Tibial nerve (tissue), 4 donors: Measurements from ENCODE around the gene SLC34A1. TPM values are rescaled to one million over a fixed set of nuclear protein-coding genes. Genes with fewer than 3 reads are reported as not detected.

Experiments used
- DNase-seq, 2 donors: peaks; one replicate each; pipeline ENCODE4 v3.0.0-alpha.2; 2019; ENCODE audit warnings: low spot score in 2 of 2
- H3K27ac ChIP-seq, 4 donors: fragments of 200-600 bp; sonication (generic) in 3 of 4; one replicate each; pipeline ENCODE4 v1.5.1; 2017 to 2019; ENCODE audit warnings: mild to moderate bottlenecking in 1 of 4
- H3K27me3 ChIP-seq, 2 donors: fragments of 200-600 bp; sonication (generic) in 1 of 2; one replicate each; pipeline versions ENCODE4 v1.5.1 to v1.6.0; 2017 to 2019
- H3K36me3 ChIP-seq, 3 donors: fragments of 200-600 bp; sonication (generic); one replicate each; pipeline ENCODE4 v1.5.1; 2018 to 2019
- H3K4me1 ChIP-seq, 4 donors: fragments of 200-600 bp; sonication (generic) in 3 of 4; one replicate each; pipeline ENCODE4 v1.5.1; 2017 to 2019
- H3K4me3 ChIP-seq, 4 donors: fragments of 200-600 bp; sonication (generic) in 3 of 4; one replicate each; pipeline ENCODE4 v1.5.1; 2017 to 2019; ENCODE audit warnings: mild to moderate bottlenecking in 1 of 4, moderate library complexity in 1 of 4
- H3K9me3 ChIP-seq, 4 donors: fragments of 200-600 bp; sonication (generic) in 3 of 4; one replicate each; pipeline ENCODE4 v1.5.1; 2017 to 2019
- EP300 ChIP-seq, 2 donors: sonication (generic); formaldehyde crosslinking; IDR thresholded peaks; one replicate each; pipeline ENCODE4 v1.6.1; 2017; ENCODE audit warnings: antibody characterized with exemption in 2 of 2, mild to moderate bottlenecking in 1 of 2
- POLR2A ChIP-seq, 2 donors: fragments of 450-650 bp; IDR thresholded peaks; one replicate each; pipeline ENCODE4 v1.6.1; 2017; ENCODE audit warnings: antibody characterized with exemption in 2 of 2, mild to moderate bottlenecking in 2 of 2, moderate library complexity in 2 of 2
- WGBS, 2 donors: methylation state at CpG; one replicate each; pipeline ENCODE4 v1.1.5; 2018; 5-methylcytosine and 5-hydroxymethylcytosine counted together
- total RNA-seq, 4 donors: library from RNA; depleted of rRNA; stranded (reverse); fragments of >200 nt; gene quantifications; one replicate each; pipeline ENCODE4 v1.1.0, GENCODE V29; 2016
- TF ChIP-seq, protein P1 (sequence below), 5 experiments: fragments of 200-600 bp in 3 of 5; fragments of 450-650 bp in 2 of 5; sonication (generic) in 3 of 5; IDR thresholded peaks; one replicate each; pipeline ENCODE4 v1.5.1; 2016 to 2019; ENCODE audit warnings: antibody characterized with exemption in 5 of 5, mild to moderate bottlenecking in 3 of 5, moderate library complexity in 2 of 5

The SLC34A1 gene
- total RNA-seq, 4 donors from 2014 or later = not detected

DNA sequence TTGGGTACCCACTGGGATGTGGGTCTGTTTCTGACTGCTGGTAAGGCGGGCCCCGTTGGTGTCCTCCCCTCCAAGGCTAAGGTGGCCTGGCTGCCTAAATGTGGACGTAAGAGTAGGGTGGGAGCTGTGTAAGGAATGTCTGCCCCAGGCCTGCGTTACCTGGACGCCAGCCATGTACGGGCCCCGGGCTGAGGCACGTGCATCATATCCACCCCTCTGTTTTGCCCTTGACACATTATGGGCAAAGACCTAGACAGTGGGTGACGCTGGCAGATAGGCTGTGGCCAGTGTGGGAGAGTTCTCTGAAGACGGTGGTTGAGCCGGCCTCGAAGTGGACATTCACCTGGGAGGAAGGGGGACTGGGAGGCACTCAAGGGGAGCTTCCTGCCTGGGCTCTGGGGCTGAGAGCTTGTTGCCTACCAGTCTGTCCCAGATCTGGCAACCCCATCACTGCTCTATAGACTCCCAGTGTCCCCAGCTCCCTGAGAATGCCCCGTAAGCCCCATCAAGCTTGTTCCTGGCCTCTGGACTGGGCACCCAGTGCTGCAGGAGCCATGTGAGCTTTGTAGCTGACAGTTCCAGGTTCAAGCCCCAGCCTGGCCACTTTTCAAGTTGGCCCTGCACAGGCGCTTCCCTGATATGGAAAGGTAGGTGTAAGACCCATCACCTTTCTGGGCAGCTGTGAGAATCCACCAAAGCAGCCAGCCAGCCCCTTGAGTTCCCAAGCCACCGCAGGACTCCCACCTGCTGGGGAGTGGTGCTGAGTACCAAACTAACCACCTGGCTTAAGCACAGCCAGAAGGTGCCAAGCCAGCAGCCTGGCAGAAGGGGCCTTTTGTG is 59.1 kb downstream of the SLC34A1 start:
- H3K4me3 ChIP-seq = no peak overlapping the region
- no peak for DNase-seq
- H3K27ac ChIP-seq = peak overlapping the region in 1 of 4 donors; percentile 3
- H3K27me3 ChIP-seq = peaks cover 0 to 9% of the 10 kb centered on the region in 2 donors
- peaks cover 0 to 28% (median 21%) of the 10 kb centered on the region in 4 donors for H3K4me1 ChIP-seq
- TF ChIP-seq, protein P1, sequence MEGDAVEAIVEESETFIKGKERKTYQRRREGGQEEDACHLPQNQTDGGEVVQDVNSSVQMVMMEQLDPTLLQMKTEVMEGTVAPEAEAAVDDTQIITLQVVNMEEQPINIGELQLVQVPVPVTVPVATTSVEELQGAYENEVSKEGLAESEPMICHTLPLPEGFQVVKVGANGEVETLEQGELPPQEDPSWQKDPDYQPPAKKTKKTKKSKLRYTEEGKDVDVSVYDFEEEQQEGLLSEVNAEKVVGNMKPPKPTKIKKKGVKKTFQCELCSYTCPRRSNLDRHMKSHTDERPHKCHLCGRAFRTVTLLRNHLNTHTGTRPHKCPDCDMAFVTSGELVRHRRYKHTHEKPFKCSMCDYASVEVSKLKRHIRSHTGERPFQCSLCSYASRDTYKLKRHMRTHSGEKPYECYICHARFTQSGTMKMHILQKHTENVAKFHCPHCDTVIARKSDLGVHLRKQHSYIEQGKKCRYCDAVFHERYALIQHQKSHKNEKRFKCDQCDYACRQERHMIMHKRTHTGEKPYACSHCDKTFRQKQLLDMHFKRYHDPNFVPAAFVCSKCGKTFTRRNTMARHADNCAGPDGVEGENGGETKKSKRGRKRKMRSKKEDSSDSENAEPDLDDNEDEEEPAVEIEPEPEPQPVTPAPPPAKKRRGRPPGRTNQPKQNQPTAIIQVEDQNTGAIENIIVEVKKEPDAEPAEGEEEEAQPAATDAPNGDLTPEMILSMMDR (IDR thresholded peaks at IDR 0.05) = no peak
- TF ChIP-seq POLR2A (IDR thresholded peaks at IDR 0.05) (no peak), EP300 (IDR thresholded peaks at IDR 0.05) (no peak)
- H3K36me3 ChIP-seq = peaks cover 0 to 44% (median 0%) of the 10 kb centered on the region in 3 donors
- WGBS, 2 donors = 82 to 87% methylated on average over 11 to 14 of the region's 15 CpGs
- H3K9me3 ChIP-seq = no peaks in the 10 kb centered on the region

DNA sequence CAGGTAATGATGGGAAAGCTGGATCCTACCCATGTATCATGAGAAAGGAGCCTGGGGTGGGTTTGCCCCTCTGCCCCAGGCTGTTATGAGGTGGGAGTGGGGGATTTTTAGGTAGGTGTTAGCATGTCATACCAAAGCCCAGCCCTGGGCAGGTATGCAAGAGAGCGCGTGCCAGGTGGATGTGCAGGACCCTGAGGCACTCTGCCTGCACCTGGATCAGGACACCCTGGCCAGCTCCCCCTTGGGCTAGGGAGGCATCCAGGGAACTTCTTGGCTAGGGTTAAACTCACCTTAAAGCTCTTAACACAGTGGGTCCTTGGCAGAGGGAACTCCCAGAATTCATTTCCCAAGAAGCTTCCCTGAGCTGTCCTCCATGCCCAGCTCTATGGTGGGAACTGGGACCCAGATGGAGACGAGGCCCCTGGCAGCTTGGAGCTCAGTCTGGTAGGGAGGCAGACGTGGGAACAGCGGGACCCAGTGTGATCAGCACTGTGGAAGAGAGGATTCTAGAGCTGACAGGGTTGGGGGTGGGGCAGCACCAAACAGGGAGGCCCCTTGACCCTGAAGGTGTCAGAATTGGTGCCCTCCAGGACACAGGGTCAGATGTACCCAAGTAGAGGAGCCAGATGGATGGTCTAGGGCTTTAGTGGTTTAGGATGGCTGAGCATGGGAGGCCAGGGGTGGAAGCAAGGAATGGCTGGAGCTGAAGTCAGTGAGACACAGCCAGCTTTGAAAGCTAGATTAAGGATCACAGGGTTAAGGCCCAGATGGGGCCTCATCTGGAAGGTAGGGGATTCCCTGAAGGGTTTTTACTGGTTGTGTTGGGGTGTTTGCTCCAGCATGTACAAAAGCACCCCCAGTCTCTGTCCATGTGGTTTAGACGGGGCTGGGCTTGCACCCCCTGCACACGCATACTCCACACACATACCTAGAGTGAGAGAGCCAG is 60.1 kb downstream of the SLC34A1 start:
- WGBS, 2 donors = 62 to 71% methylated on average over 7 of the region's 7 CpGs
- Histone ChIP-seq H3K36me3 (peaks cover 0 to 33% (median 0%) of the 10 kb centered on the region in 3 donors), H3K27ac (no peak overlapping the region), H3K27me3 (peaks cover 0 to 14% of the 10 kb centered on the region in 2 donors), H3K4me1 (peaks cover 0 to 32% (median 22%) of the 10 kb centered on the region in 4 donors), H3K4me3 (no peak overlapping the region), H3K9me3 (no peaks in the 10 kb centered on the region)
- TF ChIP-seq POLR2A (IDR thresholded peaks at IDR 0.05) = no peak
- TF ChIP-seq EP300 (IDR thresholded peaks at IDR 0.05) = no peak
- TF ChIP-seq, protein P1 (IDR thresholded peaks at IDR 0.05) = no peak
- no peak for DNase-seq

DNA sequence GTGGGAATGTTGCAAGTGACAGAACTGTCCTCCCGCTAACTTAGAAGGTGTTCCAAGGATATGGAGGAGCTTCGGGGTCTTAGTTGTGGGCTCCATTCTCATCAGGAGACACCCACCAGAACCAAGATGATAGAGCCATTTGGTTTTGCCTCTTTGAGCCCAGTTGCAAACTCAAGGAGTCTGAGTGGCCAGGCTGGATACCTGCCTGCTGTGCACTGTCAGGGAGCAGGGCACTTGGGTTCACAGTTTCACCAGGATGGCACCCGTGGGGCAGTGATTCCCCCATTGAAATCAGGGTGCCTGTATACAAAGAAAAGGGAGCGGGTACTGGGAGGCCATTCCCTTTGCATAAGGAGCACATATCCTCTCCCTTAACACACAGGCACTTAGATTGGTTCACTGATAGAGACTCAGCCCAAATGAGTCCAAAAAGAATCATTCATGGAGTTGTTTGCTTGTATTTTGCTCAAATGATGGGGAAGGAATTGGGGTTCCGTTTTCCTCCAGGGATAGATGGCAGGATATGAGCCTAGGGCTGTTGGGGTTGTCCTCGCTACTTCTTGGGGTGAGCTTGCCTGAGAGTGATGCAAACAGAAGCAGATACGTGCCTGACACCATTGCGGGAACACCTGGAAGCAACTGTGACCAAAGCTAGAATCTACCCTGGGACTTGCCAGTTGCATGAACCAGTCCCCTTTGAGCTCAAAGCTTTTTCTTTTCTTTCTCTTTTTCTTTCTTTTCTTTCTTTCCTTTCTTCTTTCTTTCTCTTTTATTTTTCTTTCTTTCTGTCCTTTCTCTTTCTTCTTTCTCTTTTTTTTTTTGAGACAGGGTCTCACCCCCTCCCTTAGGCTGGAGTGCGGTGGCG is 61.0 kb downstream of the SLC34A1 start:
- DNase-seq = no peak
- Histone ChIP-seq H3K27ac (peak overlapping the region in 2 of 4 donors; percentile 84 to 90), H3K27me3 (peaks cover 0 to 17% of the 10 kb centered on the region in 2 donors), H3K36me3 (peaks cover 0 to 26% (median 0%) of the 10 kb centered on the region in 3 donors), H3K4me3 (no peak overlapping the region), H3K4me1 (peaks cover 0 to 32% (median 22%) of the 10 kb centered on the region in 4 donors), H3K9me3 (no peaks in the 10 kb centered on the region)
- TF ChIP-seq POLR2A (IDR thresholded peaks at IDR 0.05) = no peak
- no peak for TF ChIP-seq EP300 (IDR thresholded peaks at IDR 0.05)
- TF ChIP-seq, protein P1 (IDR thresholded peaks at IDR 0.05) = no peak
- 55 to 66% methylated on average over 9 to 10 of the region's 10 CpGs for WGBS, 2 donors

DNA sequence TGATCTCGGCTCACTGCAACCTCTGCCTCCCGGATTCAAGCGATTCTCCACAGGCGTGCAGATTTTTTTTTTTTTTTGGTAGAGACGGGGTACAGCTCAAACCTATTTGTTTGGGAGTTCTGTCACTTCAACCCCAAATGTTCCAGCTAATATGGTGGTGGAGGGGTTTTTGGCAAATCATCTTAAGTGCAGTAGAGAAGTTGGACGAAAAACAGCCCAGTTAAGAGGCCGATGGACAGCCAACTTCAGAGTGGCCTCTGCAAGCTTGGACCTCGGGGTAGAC is 61.6 kb downstream of the SLC34A1 start:
- H3K27me3 ChIP-seq = peaks cover 0 to 23% of the 10 kb centered on the region in 2 donors
- peaks cover 0 to 20% (median 0%) of the 10 kb centered on the region in 3 donors for H3K36me3 ChIP-seq
- peak overlapping the region; percentile 42 to 78 (median 56) for H3K4me3 ChIP-seq
- peaks cover 0 to 32% (median 22%) of the 10 kb centered on the region in 4 donors for H3K4me1 ChIP-seq
- WGBS, 2 donors = 6 to 8% methylated on average over 8 of the region's 8 CpGs
- DNase-seq = no peak
- no peak for TF ChIP-seq POLR2A (IDR thresholded peaks at IDR 0.05)
- no peaks in the 10 kb centered on the region for H3K9me3 ChIP-seq
- peak overlapping the region in 3 of 4 donors; percentile 77 to 90 (median 84) for H3K27ac ChIP-seq
